AG04449 (cell line): Measurements from ENCODE around the gene BNIPL.

ENCODE experiments used
- CTCF ChIA-PET: fragments of 350-600 bp; formaldehyde crosslinking; extraction: SDS; loops from one replicate; lab custom pipeline; 2021; ENCODE audit warnings: antibody characterized with exemption; lab: Yijun Ruan, JAX
- POLR2A ChIA-PET: fragments of 400-600, 350-600 bp; formaldehyde crosslinking; extraction: SDS; loops from one replicate; lab custom pipeline; 2020; ENCODE audit warnings: antibody characterized with exemption, inconsistent platforms; lab: Yijun Ruan, JAX
- DNase-seq: peaks from one replicate; pipeline ENCODE4 v3.0.0-alpha.2; 2010; ENCODE audit warnings: low read depth, low spot score
- H3K4me3 ChIP-seq: 2 replicates; pipeline ENCODE4 v1.5.1; 2011; ENCODE audit warnings: low read depth, mild to moderate bottlenecking, control low read depth, low read length
- TF ChIP-seq, protein P1 (sequence below): IDR thresholded peaks from one replicate; pipeline ENCODE4 v1.5.1; 2011; ENCODE audit warnings: mild to moderate bottlenecking, moderate library complexity, low read length, control low read depth, inconsistent platforms; ENCODE audit not compliant: insufficient read depth; ENCODE audit errors: missing control alignments

BNIPL gene

DNA sequence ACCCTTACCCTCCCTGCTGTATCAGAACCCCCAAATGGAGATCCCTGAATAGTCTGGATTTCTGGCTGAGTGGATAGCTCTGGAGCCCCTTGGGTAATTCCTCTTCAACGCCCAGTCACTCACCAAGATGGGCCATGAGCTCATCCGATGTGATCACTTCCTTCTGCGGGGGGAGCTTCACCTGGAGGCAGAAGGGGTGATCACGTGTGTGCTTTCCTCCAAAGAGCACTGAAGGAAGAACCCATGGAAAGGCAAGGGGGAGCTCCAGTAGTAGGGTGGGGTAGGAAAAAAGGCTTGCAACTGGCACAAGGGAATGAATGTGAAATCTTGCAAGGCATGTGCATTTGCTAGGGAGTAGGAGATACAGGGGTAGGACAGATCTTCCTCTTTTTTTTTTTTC lies 34.8 kb upstream of the BNIPL start:
- H3K4me3 ChIP-seq, result no peak overlapping the region
- ChIA-PET CTCF (interaction anchor here (0.9 to 16.2 kb wide), 2 partner anchors 20 to 79 kb away, joined by 3 to 551 read pairs; partner anchors contain the start of genes ANXA9 and CERS2), POLR2A (no interaction called here)
- TF ChIP-seq, protein P1, sequence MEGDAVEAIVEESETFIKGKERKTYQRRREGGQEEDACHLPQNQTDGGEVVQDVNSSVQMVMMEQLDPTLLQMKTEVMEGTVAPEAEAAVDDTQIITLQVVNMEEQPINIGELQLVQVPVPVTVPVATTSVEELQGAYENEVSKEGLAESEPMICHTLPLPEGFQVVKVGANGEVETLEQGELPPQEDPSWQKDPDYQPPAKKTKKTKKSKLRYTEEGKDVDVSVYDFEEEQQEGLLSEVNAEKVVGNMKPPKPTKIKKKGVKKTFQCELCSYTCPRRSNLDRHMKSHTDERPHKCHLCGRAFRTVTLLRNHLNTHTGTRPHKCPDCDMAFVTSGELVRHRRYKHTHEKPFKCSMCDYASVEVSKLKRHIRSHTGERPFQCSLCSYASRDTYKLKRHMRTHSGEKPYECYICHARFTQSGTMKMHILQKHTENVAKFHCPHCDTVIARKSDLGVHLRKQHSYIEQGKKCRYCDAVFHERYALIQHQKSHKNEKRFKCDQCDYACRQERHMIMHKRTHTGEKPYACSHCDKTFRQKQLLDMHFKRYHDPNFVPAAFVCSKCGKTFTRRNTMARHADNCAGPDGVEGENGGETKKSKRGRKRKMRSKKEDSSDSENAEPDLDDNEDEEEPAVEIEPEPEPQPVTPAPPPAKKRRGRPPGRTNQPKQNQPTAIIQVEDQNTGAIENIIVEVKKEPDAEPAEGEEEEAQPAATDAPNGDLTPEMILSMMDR, result no peak
- DNase-seq, result no peak

DNA sequence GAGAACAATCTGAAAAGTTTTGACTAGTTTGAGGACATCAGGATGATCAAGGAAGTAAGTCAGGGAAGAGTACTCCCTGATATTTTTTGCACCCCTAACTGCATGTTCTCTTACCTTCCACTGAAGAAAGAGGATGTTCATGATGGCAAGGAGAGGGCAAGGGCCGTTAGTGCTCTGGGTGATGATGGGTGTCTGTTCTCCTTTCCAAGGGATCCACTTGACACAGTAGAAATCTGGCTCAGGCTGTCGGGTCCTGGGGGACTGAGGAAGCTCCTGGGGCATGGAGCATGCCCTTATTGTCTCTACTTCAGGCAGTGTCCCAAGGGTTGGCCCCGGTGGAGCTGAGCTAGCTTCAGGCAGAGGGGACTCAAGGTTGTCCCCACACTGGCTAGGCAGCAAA lies 34.3 kb upstream of the BNIPL start:
- CTCF ChIA-PET, result interaction anchor here (5.8 to 16.2 kb wide), 2 partner anchors 6 to 20 kb away, joined by 136 to 551 read pairs; partner anchors contain the start of genes ANXA9 and CERS2
- TF ChIP-seq, protein P1, result no peak
- DNase-seq, result no peak
- POLR2A ChIA-PET, result no interaction called here
- H3K4me3 ChIP-seq, result no peak overlapping the region

DNA sequence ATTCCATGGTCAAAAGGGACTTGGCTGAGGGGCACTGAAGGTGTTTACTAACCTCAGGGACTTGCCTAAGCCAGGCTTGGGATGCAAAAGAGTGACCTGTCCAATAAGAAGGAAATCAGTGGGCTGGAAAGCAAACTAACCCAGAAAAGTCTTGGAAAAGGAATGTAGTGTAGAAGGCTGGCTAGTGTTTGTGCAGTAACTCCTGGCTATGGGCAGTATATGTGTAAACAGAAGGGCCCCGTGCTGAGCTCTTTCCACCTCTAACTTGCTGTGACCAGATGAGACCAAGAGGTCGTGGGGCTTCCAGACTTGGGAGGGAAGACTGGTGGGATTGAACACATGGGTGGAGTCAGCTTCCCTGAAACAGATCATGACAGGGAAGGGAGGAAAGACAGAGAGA lies 33.8 kb upstream of the BNIPL start:
- ChIA-PET CTCF (interaction anchor here (5.8 to 16.2 kb wide), 2 partner anchors 7 to 21 kb away, joined by 136 to 551 read pairs; partner anchors contain the start of genes ANXA9 and CERS2), POLR2A (no interaction called here)
- no peak overlapping the region for H3K4me3 ChIP-seq
- TF ChIP-seq, protein P1, result no peak
- DNase-seq, result no peak

DNA sequence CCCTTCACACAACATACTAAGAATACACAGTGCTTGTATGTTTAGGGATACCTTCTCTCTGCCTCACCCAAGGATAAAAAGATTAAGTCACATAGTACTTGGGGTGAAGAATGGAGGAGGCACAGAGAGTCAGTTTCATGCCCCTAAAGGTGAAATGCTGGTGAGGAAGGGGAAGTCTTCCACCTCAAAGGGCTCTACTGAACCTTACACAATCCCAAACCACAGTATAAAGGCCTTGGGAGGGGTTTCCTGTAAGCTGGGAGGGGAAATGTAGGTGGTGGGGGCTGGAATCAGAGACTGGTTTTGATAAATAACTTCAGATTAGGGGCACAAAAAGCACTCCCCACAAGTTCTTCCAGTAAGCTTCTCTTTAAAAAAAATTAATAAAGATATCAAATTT lies 33.2 kb upstream of the BNIPL start:
- ChIA-PET POLR2A (no interaction called here), CTCF (interaction anchor here (0.6 to 16.2 kb wide), 3 partner anchors 7 to 49 kb away, joined by 3 to 551 read pairs (median 136); partner anchors contain the start of genes ANXA9 and CERS2)
- DNase-seq, result no peak
- no peak overlapping the region for H3K4me3 ChIP-seq
- TF ChIP-seq, protein P1, result no peak

DNA sequence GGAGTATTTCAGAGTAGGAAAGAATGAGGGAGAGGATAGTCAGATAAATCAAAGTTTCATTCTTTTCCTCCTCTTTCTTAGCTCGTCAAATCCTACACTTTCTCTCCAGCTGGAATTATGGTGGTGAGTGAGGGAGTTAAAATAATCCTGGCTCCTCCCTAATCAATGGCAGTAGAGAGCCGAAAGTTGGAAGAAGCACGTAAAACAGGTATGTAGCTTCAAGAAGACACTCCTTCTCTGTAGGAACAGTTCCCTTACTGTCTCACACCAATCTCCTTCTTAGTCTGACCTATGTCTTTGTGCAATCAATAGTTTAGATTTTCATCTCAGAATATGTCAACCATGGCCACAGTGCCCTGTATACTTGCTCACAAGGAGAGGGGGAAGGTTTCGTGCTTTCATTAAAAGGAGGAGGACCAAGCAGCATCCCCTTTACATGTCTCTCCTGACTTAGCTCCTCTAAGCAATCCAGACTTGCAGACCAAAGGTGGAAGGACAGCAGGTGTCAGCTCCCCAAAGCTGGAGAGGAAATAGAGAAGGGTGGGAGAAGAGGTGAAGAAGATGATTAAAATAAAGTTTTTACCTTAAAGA lies 30.6 kb upstream of the BNIPL start:
- peak overlapping the region; percentile 71 for H3K4me3 ChIP-seq
- CTCF ChIA-PET, result interaction anchor here (0.9 to 16.2 kb wide), 21 partner anchors 10 to 732 kb away, joined by 3 to 551 read pairs (median 4); partner anchors contain the start of genes ADAMTSL4, ANXA9 and CERS2
- POLR2A ChIA-PET, result interaction anchor here (0.6 to 1.4 kb wide), 4 partner anchors 9 to 56 kb away, joined by 3 to 5 read pairs (median 3); partner anchors contain the start of gene CERS2
- TF ChIP-seq, protein P1, result no peak
- no peak for DNase-seq

DNA sequence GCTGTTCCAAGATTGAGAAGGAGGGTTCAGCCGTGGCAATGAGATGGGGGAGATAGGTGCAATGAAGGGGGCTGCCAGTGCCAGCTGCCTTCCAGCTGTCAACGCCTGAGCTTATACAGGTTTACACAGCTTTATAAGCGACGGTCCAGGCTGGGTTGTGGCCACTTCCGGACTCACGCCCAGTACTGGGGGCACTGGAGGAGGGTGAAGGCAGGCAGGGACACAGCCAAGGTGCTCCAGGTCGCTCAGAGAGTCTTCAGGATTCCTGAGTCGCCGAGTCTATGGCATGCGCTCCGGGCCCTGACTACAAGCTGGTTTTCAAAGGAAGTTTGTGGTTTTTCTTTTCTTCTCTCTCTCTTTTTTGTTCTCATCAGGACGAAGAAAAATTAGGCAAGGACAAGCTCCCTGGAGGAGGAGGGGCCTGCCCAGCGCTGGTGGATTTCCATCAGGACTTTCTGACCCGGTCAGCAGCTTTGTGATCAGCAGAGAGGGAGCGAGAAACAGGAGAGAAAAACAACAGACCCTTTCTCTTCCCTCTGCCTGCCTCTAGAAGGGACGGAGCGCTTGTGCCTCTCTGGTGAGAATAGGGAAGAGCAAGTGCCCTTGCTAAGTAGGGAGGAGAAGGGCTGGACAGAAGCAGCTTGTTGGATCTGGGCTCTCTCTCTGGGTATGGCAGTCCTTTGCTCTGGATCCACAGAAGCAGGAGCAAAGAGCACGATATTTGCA lies 29.9 kb upstream of the BNIPL start, which contains the start of gene MINDY1:
TSS of gene MINDY1 (minus strand) at position 576 of the 726 bp plus-strand sequence. CDS start 4,285 bp downstream, outside the sequence.
- ChIA-PET POLR2A (interaction anchor here (0.6 to 1.4 kb wide), 6 partner anchors 10 to 449 kb away, joined by 3 to 5 read pairs (median 3); partner anchors contain the start of gene CERS2), CTCF (interaction anchor here (0.6 to 16.2 kb wide), 27 partner anchors 11 to 733 kb away, joined by 3 to 551 read pairs (median 3); partner anchors contain the start of genes ADAMTSL4, ANXA9 and CERS2)
- peak within 1 kb of the TSS; percentile 71 for H3K4me3 ChIP-seq
- TF ChIP-seq, protein P1, result peak; percentile 80
- DNase-seq, result no peak
